Measurements from ENCODE around the gene YWHAQ. TPM values are rescaled to one million over a fixed set of nuclear protein-coding genes. Genes with fewer than 3 reads are reported as not detected.

The YWHAQ gene
- total and polyA plus RNA-seq, 2 donors (not counting 1 experiment from before 2014, with no cell fraction given) = 68.7 to 126 TPM

DNA sequence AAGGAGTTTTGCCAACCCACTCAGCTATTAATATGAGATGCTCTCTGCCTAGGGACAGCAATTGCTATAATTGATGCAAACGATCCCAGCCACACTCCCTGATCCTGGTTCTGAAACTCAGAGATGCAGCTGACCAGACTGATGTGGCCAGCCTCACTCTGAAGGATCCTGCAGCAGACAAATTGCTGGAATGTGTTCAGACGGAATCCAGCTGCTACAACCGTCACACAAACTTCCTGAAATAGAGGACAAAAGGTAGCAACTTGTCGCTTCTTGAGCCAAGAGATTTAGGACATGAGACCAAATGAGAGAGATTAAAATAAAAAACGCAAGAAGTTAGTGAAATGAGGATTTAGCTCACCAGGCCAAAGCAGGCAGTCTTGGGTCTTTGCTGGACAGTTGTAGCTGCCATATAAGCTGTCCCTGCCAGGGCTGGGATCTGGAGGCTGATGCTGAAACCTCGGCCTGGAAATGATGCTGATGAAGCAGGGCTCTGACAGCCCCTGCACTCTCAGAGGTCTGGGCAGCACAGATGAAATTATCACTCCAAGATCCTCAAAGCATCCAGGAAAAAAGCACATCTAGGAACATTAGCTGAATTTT lies 8.3 kb upstream of the YWHAQ start:
- H3K9ac ChIP-seq (ENCODE audit: low read length) = no peak overlapping the region
- peaks cover 0 to 5% of the 10 kb centered on the region in 2 donors for H3K4me1 ChIP-seq (ENCODE audit: control insufficient read depth in 2 of 2, insufficient read depth in 2 of 2, low read length in 2 of 2)
- no peaks in the 10 kb centered on the region for H3K27me3 ChIP-seq (replicated peaks in 1 of 4; ENCODE audit: control extremely low read depth in 1 of 4, control insufficient read depth in 3 of 4, insufficient read depth in 4 of 4, low read length in 3 of 4)
- TF ChIP-seq EZH2 (IDR thresholded peaks at IDR 0.05; ENCODE audit: borderline replicate concordance, insufficient read depth, low read depth, low read length, poor library complexity, severe bottlenecking) = no peak
- TF ChIP-seq, protein P1, sequence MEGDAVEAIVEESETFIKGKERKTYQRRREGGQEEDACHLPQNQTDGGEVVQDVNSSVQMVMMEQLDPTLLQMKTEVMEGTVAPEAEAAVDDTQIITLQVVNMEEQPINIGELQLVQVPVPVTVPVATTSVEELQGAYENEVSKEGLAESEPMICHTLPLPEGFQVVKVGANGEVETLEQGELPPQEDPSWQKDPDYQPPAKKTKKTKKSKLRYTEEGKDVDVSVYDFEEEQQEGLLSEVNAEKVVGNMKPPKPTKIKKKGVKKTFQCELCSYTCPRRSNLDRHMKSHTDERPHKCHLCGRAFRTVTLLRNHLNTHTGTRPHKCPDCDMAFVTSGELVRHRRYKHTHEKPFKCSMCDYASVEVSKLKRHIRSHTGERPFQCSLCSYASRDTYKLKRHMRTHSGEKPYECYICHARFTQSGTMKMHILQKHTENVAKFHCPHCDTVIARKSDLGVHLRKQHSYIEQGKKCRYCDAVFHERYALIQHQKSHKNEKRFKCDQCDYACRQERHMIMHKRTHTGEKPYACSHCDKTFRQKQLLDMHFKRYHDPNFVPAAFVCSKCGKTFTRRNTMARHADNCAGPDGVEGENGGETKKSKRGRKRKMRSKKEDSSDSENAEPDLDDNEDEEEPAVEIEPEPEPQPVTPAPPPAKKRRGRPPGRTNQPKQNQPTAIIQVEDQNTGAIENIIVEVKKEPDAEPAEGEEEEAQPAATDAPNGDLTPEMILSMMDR (IDR thresholded peaks at IDR 0.05) = no peak
- H3K27me3 Mint-ChIP-seq = peaks cover 17% of the 10 kb centered on the region
- H3K4me3 ChIP-seq (ENCODE audit: control extremely low read depth in 1 of 5, extremely low read depth in 1 of 5, insufficient read depth in 1 of 5, low read depth in 2 of 5, low read length in 4 of 5) = no peak overlapping the region
- H4K20me1 ChIP-seq (ENCODE audit: control insufficient read depth, insufficient read depth, low read length, poor library complexity, severe bottlenecking) = no peaks in the 10 kb centered on the region
- H3K4me3 Mint-ChIP-seq = no peak overlapping the region
- 92% methylated on average over 6 of the region's 6 CpGs for WGBS (ENCODE audit: insufficient coverage)
- no peaks in the 10 kb centered on the region for H3K9me3 Mint-ChIP-seq (ENCODE audit: insufficient read depth)
- no peak for ATAC-seq (ENCODE audit: low read depth)
- peaks cover 18% of the 10 kb centered on the region for H3K4me1 Mint-ChIP-seq
- H3K27ac ChIP-seq (ENCODE audit: low read length in 2 of 2) = no peak overlapping the region
- H2AFZ ChIP-seq (ENCODE audit: insufficient read depth, low read depth, low read length, poor library complexity, severe bottlenecking) = no peak overlapping the region
- CTCF ChIA-PET = no interaction called here
- H3K79me2 ChIP-seq (ENCODE audit: control insufficient read depth, insufficient read depth, low read length) = no peaks in the 10 kb centered on the region
- no peaks in the 10 kb centered on the region for H3K9me3 ChIP-seq (ENCODE audit: control extremely low read depth in 1 of 3, control insufficient read depth in 2 of 3, insufficient read depth in 1 of 3, low read length in 2 of 3)
- no peaks in the 10 kb centered on the region for H3K36me3 ChIP-seq (replicated peaks in 1 of 2; ENCODE audit: control extremely low read depth in 1 of 2, control insufficient read depth in 1 of 2, extremely low read depth in 1 of 2, insufficient read depth in 2 of 2, low read length in 1 of 2)
- H3K4me2 ChIP-seq (replicated peaks; ENCODE audit: low read depth, low read length, poor library complexity, severe bottlenecking) = no peak overlapping the region
- H3K27ac Mint-ChIP-seq = no peak overlapping the region
- POLR2A ChIA-PET = no interaction called here
- no peak for DNase-seq
- intact Hi-C loops (cut with micrococcal nuclease) = no loop called here

DNA sequence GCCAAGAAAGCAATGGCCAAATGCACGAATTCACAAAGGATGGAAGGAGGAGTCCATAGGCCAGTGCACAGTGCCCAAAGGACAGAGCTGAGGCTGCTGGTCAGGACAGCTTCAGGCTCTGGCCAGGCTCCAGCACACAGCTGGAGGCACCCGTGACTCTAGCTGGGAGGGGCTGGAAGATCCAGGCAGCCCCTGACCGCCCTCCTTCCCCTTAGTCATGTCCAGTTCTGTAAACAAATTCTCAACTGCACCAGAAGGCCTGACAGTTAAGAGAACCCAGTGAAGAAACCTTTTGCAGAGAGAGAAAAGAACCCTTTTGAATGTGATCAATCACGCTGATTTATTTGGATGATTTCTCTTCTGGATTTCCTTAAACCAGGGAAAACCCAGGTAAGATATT lies 7.7 kb upstream of the YWHAQ start:
- Histone ChIP-seq H3K9me3 (ENCODE audit: control extremely low read depth in 1 of 3, control insufficient read depth in 2 of 3, insufficient read depth in 1 of 3, low read length in 2 of 3) (no peaks in the 10 kb centered on the region), H3K27me3 (replicated peaks in 1 of 4; ENCODE audit: control extremely low read depth in 1 of 4, control insufficient read depth in 3 of 4, insufficient read depth in 4 of 4, low read length in 3 of 4) (no peaks in the 10 kb centered on the region), H2AFZ (ENCODE audit: insufficient read depth, low read depth, low read length, poor library complexity, severe bottlenecking) (no peak overlapping the region), H3K36me3 (replicated peaks in 1 of 2; ENCODE audit: control extremely low read depth in 1 of 2, control insufficient read depth in 1 of 2, extremely low read depth in 1 of 2, insufficient read depth in 2 of 2, low read length in 1 of 2) (no peaks in the 10 kb centered on the region), H3K79me2 (ENCODE audit: control insufficient read depth, insufficient read depth, low read length) (no peaks in the 10 kb centered on the region), H3K27ac (ENCODE audit: low read length in 2 of 2) (no peak overlapping the region), H3K4me3 (ENCODE audit: control extremely low read depth in 1 of 5, extremely low read depth in 1 of 5, insufficient read depth in 1 of 5, low read depth in 2 of 5, low read length in 4 of 5) (no peak overlapping the region), H3K4me1 (ENCODE audit: control insufficient read depth in 2 of 2, insufficient read depth in 2 of 2, low read length in 2 of 2) (peaks cover 0 to 5% of the 10 kb centered on the region in 2 donors), H3K9ac (ENCODE audit: low read length) (no peak overlapping the region), H4K20me1 (ENCODE audit: control insufficient read depth, insufficient read depth, low read length, poor library complexity, severe bottlenecking) (no peaks in the 10 kb centered on the region), H3K4me2 (replicated peaks; ENCODE audit: low read depth, low read length, poor library complexity, severe bottlenecking) (no peak overlapping the region)
- ChIA-PET CTCF (no interaction called here), POLR2A (no interaction called here)
- intact Hi-C loops (cut with micrococcal nuclease) = no loop called here
- Mint-ChIP-seq H3K9me3 (ENCODE audit: insufficient read depth) (no peaks in the 10 kb centered on the region), H3K27ac (no peak overlapping the region), H3K4me3 (no peak overlapping the region), H3K27me3 (peaks cover 14% of the 10 kb centered on the region), H3K4me1 (peaks cover 15% of the 10 kb centered on the region)
- DNase-seq (no peak), ATAC-seq (ENCODE audit: low read depth) (no peak)
- WGBS (ENCODE audit: insufficient coverage) = 100% methylated on average over 2 of the region's 4 CpGs
- TF ChIP-seq, protein P1 (IDR thresholded peaks at IDR 0.05) = no peak
- TF ChIP-seq EZH2 (IDR thresholded peaks at IDR 0.05; ENCODE audit: borderline replicate concordance, insufficient read depth, low read depth, low read length, poor library complexity, severe bottlenecking) = no peak

Data from B cell (primary cell).